Measurements from ENCODE around the gene GNAT3.

GNAT3 gene

DNA sequence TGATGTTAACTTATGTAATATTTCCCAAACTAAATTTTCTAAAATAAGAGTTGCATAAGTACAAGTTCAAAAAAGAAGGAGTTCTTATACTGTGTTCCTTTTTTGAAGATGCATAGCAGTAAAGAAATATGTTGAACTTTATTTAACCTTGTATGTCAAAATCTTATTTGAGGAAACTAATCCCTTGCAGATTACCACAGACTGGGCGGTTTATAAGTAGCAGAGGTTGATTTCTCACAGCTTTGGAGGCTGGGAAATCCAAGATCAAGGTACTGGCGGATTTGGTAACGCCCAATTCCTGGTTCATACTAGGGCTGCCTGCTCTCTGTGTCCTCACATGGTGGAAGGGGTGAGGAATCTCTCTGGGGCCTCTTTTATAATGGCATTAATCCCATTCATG lies 68.5 kb downstream of the GNAT3 start:
- H3K4me1 ChIP-seq: peaks cover 0 to 23% (median 2%) of the 10 kb centered on the region in 10 experiments; a peak in 7 of 20 replicates
- no peaks in the 10 kb centered on the region for H3K27me3 ChIP-seq
- H3K4me3 ChIP-seq: no peak overlapping the region
- no peaks in the 10 kb centered on the region for H4K20me1 ChIP-seq
- H3K27ac ChIP-seq: peak overlapping the region in 2 of 11 experiments; percentile 10 to 15; a peak in 1 of 22 replicates
- no peaks in the 10 kb centered on the region for H3K36me3 ChIP-seq
- peak overlapping the region in 3 of 11 experiments; percentile 10 to 69 (median 52); a peak in 5 of 22 replicates for H3K4me2 ChIP-seq
- no peaks in the 10 kb centered on the region for H3K9me3 ChIP-seq (replicated peaks in 1 of 11)
- no peak for TF ChIP-seq Cebpa-rat (IDR thresholded peaks at IDR 0.05)
- H3K9ac ChIP-seq: no peak overlapping the region

DNA sequence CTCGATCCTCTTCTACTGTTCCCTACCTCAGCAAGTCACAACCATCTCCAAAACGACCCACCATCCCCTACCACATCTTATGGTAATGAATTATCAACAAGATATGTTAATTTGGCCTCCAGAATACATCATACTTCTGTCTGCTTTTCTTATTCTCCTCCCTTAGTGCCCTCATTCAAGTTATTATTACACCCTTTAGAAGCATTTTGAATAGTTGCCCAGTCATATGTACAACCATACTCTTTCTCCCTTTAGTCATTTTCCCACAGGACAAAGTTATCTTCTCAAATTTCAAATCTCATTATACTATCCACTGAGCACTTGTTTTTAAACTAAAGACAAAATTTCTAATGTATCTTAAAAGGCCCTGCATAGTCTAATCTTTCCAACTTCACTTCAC lies 71.0 kb downstream of the GNAT3 start:
- Histone ChIP-seq H4K20me1 (no peaks in the 10 kb centered on the region), H3K4me2 (peak overlapping the region in 3 of 11 experiments; percentile 12 to 26 (median 16); a peak in 2 of 22 replicates), H3K27ac (no peak overlapping the region), H3K9ac (no peak overlapping the region), H3K9me3 (replicated peaks in 1 of 11) (peaks cover 0 to 1% (median 0%) of the 10 kb centered on the region in 11 experiments; a peak in 1 of 22 replicates), H3K36me3 (no peaks in the 10 kb centered on the region), H3K27me3 (no peaks in the 10 kb centered on the region), H3K4me1 (peaks cover 0 to 23% (median 2%) of the 10 kb centered on the region in 10 experiments; a peak in 7 of 20 replicates), H3K4me3 (no peak overlapping the region)
- no peak for TF ChIP-seq Cebpa-rat (IDR thresholded peaks at IDR 0.05)

DNA sequence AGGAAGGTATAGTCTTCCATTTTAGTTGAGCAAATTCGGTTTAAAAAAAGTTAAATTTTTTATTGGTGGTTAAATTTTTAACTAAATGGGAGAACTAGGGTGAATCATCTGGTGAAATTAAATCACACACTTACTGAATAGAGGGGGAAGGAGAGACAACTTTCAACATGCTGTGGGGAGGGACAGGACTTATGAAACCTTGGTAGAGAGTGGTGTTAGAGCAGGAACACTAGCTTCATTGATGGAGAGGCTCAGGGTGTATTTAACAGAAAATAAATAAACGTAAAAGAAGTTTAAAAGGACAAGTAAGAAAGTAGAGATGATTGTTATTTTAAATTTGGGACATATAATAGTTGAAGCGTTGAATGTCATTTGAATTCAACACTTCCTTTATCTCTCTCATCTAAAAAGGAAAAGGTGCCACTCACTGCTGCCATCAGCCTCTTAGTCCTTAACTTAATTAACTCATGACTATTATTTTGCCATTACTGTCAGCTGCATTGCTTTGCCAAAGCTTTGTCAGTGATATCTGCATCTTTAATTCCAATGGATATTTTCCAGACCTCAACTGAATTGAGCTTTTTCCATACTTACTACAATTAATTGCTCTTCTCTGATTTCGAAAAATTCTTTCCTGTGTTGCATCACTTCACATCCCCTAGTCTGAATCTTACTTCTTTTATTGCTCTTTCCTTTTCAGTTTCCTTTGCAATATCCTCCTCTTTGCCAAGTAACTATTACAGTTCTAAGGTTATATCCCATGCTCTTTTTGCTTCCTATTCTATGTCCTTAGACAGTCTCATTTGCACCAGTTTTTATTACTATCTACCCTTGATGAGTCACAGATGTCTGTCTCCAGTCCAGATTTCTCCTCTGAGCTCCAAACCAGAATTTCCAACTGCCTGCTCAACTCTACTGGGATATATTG lies 71.7 kb downstream of the GNAT3 start:
- peaks cover 0 to 23% (median 2%) of the 10 kb centered on the region in 10 experiments; a peak in 7 of 20 replicates for H3K4me1 ChIP-seq
- no peak for TF ChIP-seq Cebpa-rat (IDR thresholded peaks at IDR 0.05)

DNA sequence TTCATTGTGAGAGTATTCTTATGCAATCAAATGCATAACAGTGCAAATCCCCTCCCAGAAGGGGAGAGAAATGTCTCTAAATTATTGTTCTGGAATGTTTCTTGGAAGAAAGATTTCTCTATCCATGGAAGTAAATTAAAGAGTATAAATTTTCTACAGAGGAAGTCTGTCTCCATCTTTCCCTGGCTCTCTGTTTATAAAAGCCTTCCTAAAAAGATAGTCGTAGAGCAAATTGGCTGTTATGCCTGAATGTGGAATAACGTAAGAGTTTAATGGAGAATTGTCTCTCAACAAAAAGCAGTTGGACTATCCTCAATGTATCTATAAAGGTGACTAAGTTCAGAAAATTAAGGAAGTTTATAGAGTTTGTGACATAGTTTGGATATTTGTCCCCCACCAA lies 76.3 kb downstream of the GNAT3 start:
- no peak for TF ChIP-seq Cebpa-rat (IDR thresholded peaks at IDR 0.05)
- Histone ChIP-seq H3K27me3 (no peaks in the 10 kb centered on the region), H3K9ac (no peak overlapping the region), H3K4me2 (no peak overlapping the region), H4K20me1 (no peaks in the 10 kb centered on the region), H3K4me1 (peaks cover 0 to 13% (median 2%) of the 10 kb centered on the region in 10 experiments; a peak in 7 of 20 replicates), H3K4me3 (no peak overlapping the region), H3K36me3 (no peaks in the 10 kb centered on the region), H3K9me3 (replicated peaks in 1 of 11) (peaks cover 0 to 9% (median 5%) of the 10 kb centered on the region in 11 experiments; a peak in 8 of 22 replicates), H3K27ac (no peak overlapping the region)

More for the DNA sequence above, 71.7 kb downstream of the GNAT3 start:
- Histone ChIP-seq H3K4me3 (no peak overlapping the region), H3K9ac (no peak overlapping the region), H3K27me3 (no peaks in the 10 kb centered on the region), H3K4me2 (peak overlapping the region in 5 of 11 experiments; percentile 12 to 26 (median 16); a peak in 5 of 22 replicates), H3K27ac (no peak overlapping the region), H4K20me1 (no peaks in the 10 kb centered on the region), H3K9me3 (replicated peaks in 1 of 11) (peaks cover 0 to 4% (median 0%) of the 10 kb centered on the region in 11 experiments; a peak in 1 of 22 replicates), H3K36me3 (no peaks in the 10 kb centered on the region)

DNA sequence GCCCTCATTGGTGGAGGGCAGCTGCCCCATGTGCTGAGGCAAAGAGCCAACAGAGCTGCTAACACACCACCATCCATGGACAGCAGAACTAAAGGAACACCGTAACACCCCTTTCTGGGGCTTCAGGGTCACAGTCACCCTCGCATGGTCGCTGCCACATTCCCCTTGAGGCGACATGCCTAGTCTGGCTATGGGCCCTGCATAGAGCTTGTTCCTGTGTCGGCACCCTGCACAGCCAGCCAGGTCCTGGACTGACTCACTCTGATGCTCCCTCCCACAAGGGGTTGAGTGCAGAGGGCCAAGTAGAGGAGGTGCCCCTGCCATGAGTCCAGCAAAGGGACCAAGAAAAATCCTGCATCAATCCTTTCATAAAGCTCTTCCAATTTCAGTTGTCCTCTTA lies 77.8 kb downstream of the GNAT3 start:
- no peak overlapping the region for H3K4me3 ChIP-seq
- no peak overlapping the region for H3K4me2 ChIP-seq
- no peak for TF ChIP-seq Cebpa-rat (IDR thresholded peaks at IDR 0.05)
- H4K20me1 ChIP-seq: no peaks in the 10 kb centered on the region
- no peaks in the 10 kb centered on the region for H3K36me3 ChIP-seq
- peaks cover 0 to 9% (median 5%) of the 10 kb centered on the region in 11 experiments; a peak in 8 of 22 replicates for H3K9me3 ChIP-seq (replicated peaks in 1 of 11)
- H3K4me1 ChIP-seq: peaks cover 0 to 6% (median 0%) of the 10 kb centered on the region in 10 experiments; a peak in 1 of 20 replicates
- H3K9ac ChIP-seq: no peak overlapping the region
- H3K27me3 ChIP-seq: no peaks in the 10 kb centered on the region
- no peak overlapping the region for H3K27ac ChIP-seq

DNA sequence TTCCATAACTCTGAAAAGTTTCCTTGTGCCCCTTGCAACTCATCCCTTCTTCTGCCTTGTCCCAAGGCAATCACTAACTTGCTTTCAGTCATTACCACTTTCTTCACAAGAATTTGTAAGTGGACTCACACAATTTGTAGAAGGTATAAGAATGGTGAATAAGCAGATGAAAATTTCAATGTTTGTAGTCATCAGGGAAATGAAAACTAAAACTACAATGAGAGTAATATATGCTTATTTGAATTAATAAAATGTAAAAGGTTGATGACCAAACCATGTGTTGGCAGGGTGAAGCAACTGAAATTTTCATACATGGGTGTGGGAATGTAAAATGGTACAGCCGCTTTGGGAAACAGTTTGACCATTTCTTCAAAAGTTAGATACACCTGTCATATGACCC lies 79.7 kb downstream of the GNAT3 start:
- no peak overlapping the region for H3K27ac ChIP-seq
- no peaks in the 10 kb centered on the region for H3K36me3 ChIP-seq
- no peak overlapping the region for H3K9ac ChIP-seq
- H3K4me1 ChIP-seq: peaks cover 0 to 6% (median 0%) of the 10 kb centered on the region in 10 experiments; a peak in 1 of 20 replicates
- no peaks in the 10 kb centered on the region for H4K20me1 ChIP-seq
- no peak overlapping the region for H3K4me2 ChIP-seq
- no peaks in the 10 kb centered on the region for H3K27me3 ChIP-seq
- no peak overlapping the region for H3K4me3 ChIP-seq
- TF ChIP-seq Cebpa-rat (IDR thresholded peaks at IDR 0.05): no peak
- peaks cover 0 to 9% (median 5%) of the 10 kb centered on the region in 11 experiments; a peak in 8 of 22 replicates for H3K9me3 ChIP-seq (replicated peaks in 1 of 11)

DNA sequence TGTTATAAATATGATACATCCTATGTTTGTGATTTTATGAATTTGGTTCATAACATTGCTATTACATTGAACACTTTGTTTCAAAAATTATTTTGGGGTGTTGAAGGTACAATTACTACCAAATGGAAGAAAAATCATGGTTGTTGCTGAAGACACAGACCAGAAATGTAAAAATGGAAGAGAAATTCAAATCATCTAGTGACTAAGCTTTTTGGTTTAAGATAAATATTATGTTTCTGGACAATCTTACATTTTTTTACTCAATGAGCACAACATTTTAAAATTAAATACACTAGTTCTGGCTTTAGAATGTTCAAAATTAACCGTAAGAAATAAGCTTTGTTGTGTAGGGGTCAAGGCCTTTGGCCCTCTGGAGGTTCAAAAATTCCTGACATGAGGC lies 82.7 kb downstream of the GNAT3 start:
- Histone ChIP-seq H3K27me3 (no peaks in the 10 kb centered on the region), H3K36me3 (no peaks in the 10 kb centered on the region), H3K4me1 (peaks cover 0 to 6% (median 0%) of the 10 kb centered on the region in 10 experiments; a peak in 1 of 20 replicates), H3K4me2 (no peak overlapping the region), H4K20me1 (no peaks in the 10 kb centered on the region), H3K9ac (no peak overlapping the region), H3K9me3 (replicated peaks in 1 of 11) (peaks cover 0 to 9% (median 5%) of the 10 kb centered on the region in 11 experiments; a peak in 7 of 22 replicates), H3K4me3 (no peak overlapping the region), H3K27ac (no peak overlapping the region)
- TF ChIP-seq Cebpa-rat (IDR thresholded peaks at IDR 0.05): no peak

DNA sequence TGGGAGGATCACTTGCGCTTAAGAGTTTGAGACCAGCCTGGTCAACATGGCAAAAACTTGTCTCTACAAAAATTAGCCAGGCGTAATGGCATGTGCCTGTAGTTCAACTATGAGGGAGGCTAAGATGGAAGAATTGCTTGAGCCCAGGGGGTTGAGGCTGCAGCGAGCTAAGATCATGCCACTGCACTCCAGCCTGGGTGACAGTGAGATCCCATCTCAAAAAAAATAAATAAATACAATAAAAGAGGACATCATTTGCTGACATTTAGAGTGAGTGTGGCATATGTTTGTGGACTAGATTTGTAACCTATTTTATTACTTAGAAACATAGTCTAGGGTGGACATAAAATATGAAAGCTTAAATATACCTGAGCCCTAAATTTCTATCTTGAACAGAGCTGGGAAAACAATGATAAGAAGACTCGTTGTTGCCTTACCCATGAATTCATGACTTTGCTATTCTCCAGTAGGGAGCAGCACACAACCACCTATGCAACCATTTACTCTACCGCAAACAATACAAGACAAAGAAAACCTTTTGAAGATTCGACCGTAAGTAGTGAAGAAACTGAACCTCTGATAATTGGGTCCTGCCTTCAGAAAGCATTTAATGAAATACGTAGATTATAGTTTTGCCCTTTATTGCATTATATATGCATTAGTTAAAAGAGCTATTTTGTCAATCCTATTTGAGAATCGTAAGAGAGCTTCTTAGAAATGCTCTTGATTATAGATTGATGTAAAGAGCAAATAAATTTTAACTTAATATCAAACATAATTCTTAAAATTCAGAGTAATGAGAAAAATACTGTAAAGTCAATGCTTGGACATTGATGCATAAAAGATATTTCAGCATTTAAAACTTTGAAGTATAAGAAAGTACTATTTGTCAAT lies 83.5 kb downstream of the GNAT3 start:
- Histone ChIP-seq H3K9me3 (replicated peaks in 1 of 11) (peaks cover 0 to 1% (median 0%) of the 10 kb centered on the region in 11 experiments; a peak in 1 of 22 replicates), H3K4me1 (peaks cover 0 to 6% (median 0%) of the 10 kb centered on the region in 10 experiments; a peak in 1 of 20 replicates), H3K27me3 (no peaks in the 10 kb centered on the region), H3K36me3 (no peaks in the 10 kb centered on the region), H3K4me2 (no peak overlapping the region), H3K27ac (no peak overlapping the region), H3K4me3 (no peak overlapping the region), H3K9ac (no peak overlapping the region), H4K20me1 (no peaks in the 10 kb centered on the region)
- TF ChIP-seq Cebpa-rat (IDR thresholded peaks at IDR 0.05): no peak
